Measurements from ENCODE around the gene NBAS.
"Not testable (repeated sequence)": the region's sequence is repeated elsewhere in the genome, so short reads cannot be mapped to it uniquely, and the experiment has no call there.

The NBAS gene

DNA sequence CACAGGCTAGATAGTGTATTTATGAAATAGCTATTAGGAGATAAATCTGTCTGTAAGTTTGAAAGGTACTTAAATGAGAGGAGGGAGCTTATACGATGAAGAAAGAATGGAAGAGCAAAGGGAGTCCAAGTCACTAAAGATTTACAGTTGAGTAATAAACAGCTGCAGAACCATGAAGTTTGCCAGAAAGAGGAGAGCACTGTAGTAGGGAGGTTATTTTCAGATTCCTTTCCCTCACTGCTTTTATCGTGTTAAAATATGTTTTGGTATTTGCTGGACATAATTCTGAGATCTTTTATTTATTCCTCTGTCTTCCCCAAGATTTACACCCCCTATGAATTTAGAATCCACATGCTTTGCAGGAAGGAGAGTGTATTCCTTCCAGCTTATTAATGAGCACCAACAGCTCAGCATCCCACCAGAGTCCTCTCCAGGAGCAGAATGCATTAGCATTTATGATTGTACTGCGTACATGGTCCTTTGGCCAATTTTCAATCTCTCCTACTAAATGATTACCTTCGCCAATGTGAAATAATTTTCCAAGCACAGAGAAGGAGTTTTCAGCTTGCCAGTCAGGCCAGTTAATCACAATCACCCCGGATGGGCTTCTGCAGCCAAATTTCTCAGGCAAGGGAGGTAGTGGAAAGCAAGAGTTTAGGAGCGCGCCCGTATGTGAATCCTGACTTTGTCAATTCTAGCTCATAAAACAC, 297.0 kb downstream of the NBAS start:
- Histone ChIP-seq H3K4me1 (ENCODE audit: insufficient read depth, low read length) (peaks cover 9% of the 10 kb centered on the region; the same call in 1 of the 2 replicates), H3K9ac (ENCODE audit: low read depth, low read length) (no peak overlapping the region), H3K36me3 (ENCODE audit: insufficient read depth, low read length) (no peaks in the 10 kb centered on the region), H3K9me3 (ENCODE audit: control insufficient read depth, insufficient read depth, low read length) (no peaks in the 10 kb centered on the region)

GRCh38 chr2:15262792-15263191, 298.3 kb downstream of the NBAS start:
- Histone ChIP-seq H3K9me3 (ENCODE audit: control insufficient read depth, insufficient read depth, low read length) (peaks cover 4% of the 10 kb centered on the region; the same call in 1 of the 2 replicates), H3K4me1 (ENCODE audit: insufficient read depth, low read length) (peaks cover 9% of the 10 kb centered on the region; the same call in 1 of the 2 replicates), H3K36me3 (ENCODE audit: insufficient read depth, low read length) (no peaks in the 10 kb centered on the region), H3K9ac (ENCODE audit: low read depth, low read length) (no peak overlapping the region)

GRCh38 chr2:15260835-15261234, 300.3 kb downstream of the NBAS start:
- H3K9me3 ChIP-seq (ENCODE audit: control insufficient read depth, insufficient read depth, low read length): peaks cover 10% of the 10 kb centered on the region; the same call in 1 of the 2 replicates
- no peaks in the 10 kb centered on the region for H3K36me3 ChIP-seq (ENCODE audit: insufficient read depth, low read length)
- peaks cover 9% of the 10 kb centered on the region; the same call in 1 of the 2 replicates for H3K4me1 ChIP-seq (ENCODE audit: insufficient read depth, low read length)
- no peak overlapping the region for H3K9ac ChIP-seq (ENCODE audit: low read depth, low read length)

DNA sequence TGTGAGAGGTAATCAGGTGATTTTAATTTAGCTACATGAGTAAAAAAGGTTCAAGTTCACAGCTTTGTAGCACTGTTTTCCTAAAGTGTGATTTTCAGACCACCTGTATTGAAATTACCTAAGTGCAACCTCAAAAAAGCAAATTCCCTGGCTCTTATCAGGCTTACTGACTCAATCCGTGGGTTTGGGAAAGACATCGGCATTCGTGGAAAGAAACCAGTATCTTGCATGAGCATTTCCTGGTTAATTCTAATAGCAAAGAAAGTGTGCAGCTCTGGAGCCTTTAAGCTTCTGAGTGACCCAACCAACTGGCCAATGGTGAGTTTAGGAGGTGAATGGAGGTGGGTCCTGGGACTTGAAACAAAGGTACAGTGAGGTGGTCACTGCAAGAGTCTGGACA, 300.9 kb downstream of the NBAS start:
- peaks cover 9% of the 10 kb centered on the region; the same call in 1 of the 2 replicates for H3K4me1 ChIP-seq (ENCODE audit: insufficient read depth, low read length)
- H3K36me3 ChIP-seq (ENCODE audit: insufficient read depth, low read length): no peaks in the 10 kb centered on the region
- no peak overlapping the region for H3K9ac ChIP-seq (ENCODE audit: low read depth, low read length)
- H3K9me3 ChIP-seq (ENCODE audit: control insufficient read depth, insufficient read depth, low read length): peaks cover 10% of the 10 kb centered on the region; the same call in 1 of the 2 replicates

GRCh38 chr2:15259356-15259756, 301.8 kb downstream of the NBAS start:
- Histone ChIP-seq H3K36me3 (ENCODE audit: insufficient read depth, low read length) (no peaks in the 10 kb centered on the region), H3K4me1 (ENCODE audit: insufficient read depth, low read length) (peaks cover 9% of the 10 kb centered on the region; the same call in 1 of the 2 replicates), H3K9ac (ENCODE audit: low read depth, low read length) (no peak overlapping the region), H3K9me3 (ENCODE audit: control insufficient read depth, insufficient read depth, low read length) (peaks cover 10% of the 10 kb centered on the region; the same call in 1 of the 2 replicates)

DNA sequence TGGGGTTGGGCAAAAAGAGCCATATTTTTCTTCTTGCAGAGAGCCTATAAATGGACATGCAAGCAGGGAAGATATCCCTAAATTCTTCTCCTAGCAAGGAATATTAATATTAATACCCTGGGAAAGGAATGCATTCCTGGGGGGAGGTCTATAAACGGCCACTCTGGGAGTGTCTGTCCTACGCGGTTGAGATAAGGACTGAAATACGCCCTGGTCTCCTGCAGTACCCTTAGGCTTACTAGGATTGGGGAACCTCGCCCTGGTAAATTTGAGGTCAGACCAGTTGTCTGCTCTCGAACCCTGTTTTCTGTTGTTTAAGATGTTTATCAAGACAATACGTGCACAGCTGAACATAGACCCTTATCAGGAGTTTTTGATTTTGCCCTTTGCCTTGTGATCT, 302.7 kb downstream of the NBAS start:
- H3K9ac ChIP-seq (ENCODE audit: low read depth, low read length); H3K4me1 ChIP-seq (ENCODE audit: insufficient read depth, low read length); H3K36me3 ChIP-seq (ENCODE audit: insufficient read depth, low read length): not testable (repeated sequence)
- H3K9me3 ChIP-seq (ENCODE audit: control insufficient read depth, insufficient read depth, low read length): peaks cover 10% of the 10 kb centered on the region; the same call in 1 of the 2 replicates

DNA sequence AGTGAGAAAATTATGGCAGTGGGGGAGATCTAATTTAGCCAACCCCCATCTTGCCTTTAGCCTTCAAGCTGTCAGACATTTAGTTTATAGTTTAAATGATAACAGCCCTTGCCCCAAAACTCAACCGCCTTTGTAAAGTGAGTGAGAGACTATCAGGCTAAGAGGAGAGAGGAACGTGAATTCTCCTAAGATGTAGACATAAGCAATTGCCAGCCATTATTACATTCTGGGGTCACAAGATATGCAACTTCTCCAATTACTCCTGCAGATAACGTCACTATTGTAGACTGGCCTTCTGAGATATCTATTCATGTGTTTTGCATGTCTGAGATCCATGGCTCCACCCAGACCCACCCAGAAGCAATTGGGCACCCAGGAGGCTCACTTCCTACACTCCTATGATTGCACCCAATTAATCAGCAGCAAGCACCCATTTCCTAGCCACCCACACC, 307.3 kb downstream of the NBAS start:
- Histone ChIP-seq H3K9ac (ENCODE audit: low read depth, low read length) (no peak overlapping the region), H3K4me1 (ENCODE audit: insufficient read depth, low read length) (no peaks in the 10 kb centered on the region), H3K9me3 (ENCODE audit: control insufficient read depth, insufficient read depth, low read length) (peaks cover 10% of the 10 kb centered on the region; the same call in 1 of the 2 replicates), H3K36me3 (ENCODE audit: insufficient read depth, low read length) (no peaks in the 10 kb centered on the region)

- Histone ChIP-seq H3K9me3 (ENCODE audit: control insufficient read depth, insufficient read depth, low read length) (peaks cover 6% of the 10 kb centered on the region; the same call in 1 of the 2 replicates), H3K9ac (ENCODE audit: low read depth, low read length) (no peak overlapping the region), H3K4me1 (ENCODE audit: insufficient read depth, low read length) (no peaks in the 10 kb centered on the region), H3K36me3 (ENCODE audit: insufficient read depth, low read length) (no peaks in the 10 kb centered on the region)
Observed at GRCh38 chr2:15253247-15253646, 307.9 kb downstream of the NBAS start.

GRCh38 chr2:15251753-15252152, 309.4 kb downstream of the NBAS start:
- H3K36me3 ChIP-seq (ENCODE audit: insufficient read depth, low read length): no peaks in the 10 kb centered on the region
- no peaks in the 10 kb centered on the region for H3K9me3 ChIP-seq (ENCODE audit: control insufficient read depth, insufficient read depth, low read length)
- H3K4me1 ChIP-seq (ENCODE audit: insufficient read depth, low read length): no peaks in the 10 kb centered on the region
- H3K9ac ChIP-seq (ENCODE audit: low read depth, low read length): no peak overlapping the region

- H3K9ac ChIP-seq (ENCODE audit: low read depth, low read length); H3K9me3 ChIP-seq (ENCODE audit: control insufficient read depth, insufficient read depth, low read length); H3K36me3 ChIP-seq (ENCODE audit: insufficient read depth, low read length); H3K4me1 ChIP-seq (ENCODE audit: insufficient read depth, low read length): not testable (repeated sequence)
Observed at GRCh38 chr2:15250946-15251345, 310.2 kb downstream of the NBAS start.

GRCh38 chr2:15246870-15247269, 314.3 kb downstream of the NBAS start:
- Histone ChIP-seq H3K9ac (ENCODE audit: low read depth, low read length) (no peak overlapping the region), H3K4me1 (ENCODE audit: insufficient read depth, low read length) (peaks cover 1% of the 10 kb centered on the region; the same call in 1 of the 2 replicates), H3K9me3 (ENCODE audit: control insufficient read depth, insufficient read depth, low read length) (no peaks in the 10 kb centered on the region), H3K36me3 (ENCODE audit: insufficient read depth, low read length) (no peaks in the 10 kb centered on the region)

DNA sequence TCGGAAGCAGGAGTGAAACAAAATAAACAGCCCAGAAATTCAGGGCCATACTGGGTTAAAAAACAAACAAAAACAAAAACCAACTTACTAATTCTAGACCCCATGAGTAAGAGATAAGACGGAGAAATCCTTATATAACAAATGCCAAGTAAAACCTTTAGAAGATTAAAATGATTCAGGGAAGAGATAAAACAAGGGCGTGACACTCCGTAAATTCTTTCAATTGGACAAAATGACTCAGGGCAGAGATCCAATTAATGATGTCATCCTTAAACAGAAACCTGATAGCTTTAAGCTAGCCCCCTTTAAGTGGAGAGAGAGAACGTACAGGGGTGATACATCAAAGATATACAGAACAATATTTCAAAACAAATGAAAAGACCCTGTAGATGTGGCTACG, 317.4 kb downstream of the NBAS start:
- peaks cover 4% of the 10 kb centered on the region; the same call in 1 of the 2 replicates for H3K4me1 ChIP-seq (ENCODE audit: insufficient read depth, low read length)
- no peaks in the 10 kb centered on the region for H3K36me3 ChIP-seq (ENCODE audit: insufficient read depth, low read length)
- no peak overlapping the region for H3K9ac ChIP-seq (ENCODE audit: low read depth, low read length)
- no peaks in the 10 kb centered on the region for H3K9me3 ChIP-seq (ENCODE audit: control insufficient read depth, insufficient read depth, low read length)

DNA sequence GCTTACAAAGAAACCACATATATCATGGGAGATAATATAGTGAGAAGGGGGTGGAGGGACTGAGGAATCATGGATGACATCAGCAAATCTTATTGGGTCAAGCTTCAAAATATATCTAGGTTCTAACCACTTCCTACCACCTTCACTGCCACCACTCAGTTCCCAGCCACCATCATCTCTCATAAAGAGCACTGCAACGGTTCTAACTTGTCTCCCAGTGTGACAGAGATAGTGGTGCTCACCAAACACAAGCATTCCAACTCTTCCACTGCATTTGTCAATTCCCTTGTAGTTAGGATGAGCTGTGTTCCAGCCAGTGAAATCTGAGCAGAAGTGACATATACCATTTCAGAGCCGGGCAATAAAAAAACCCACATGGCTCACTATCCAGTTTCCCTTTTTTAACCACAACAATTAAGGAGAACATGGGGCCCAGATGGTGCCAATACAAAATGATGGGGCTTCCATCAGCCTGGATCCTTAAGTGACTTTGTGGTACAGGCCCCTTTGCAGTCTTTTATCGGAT, 318.1 kb downstream of the NBAS start:
- Histone ChIP-seq H3K9ac (ENCODE audit: low read depth, low read length) (no peak overlapping the region), H3K9me3 (ENCODE audit: control insufficient read depth, insufficient read depth, low read length) (no peaks in the 10 kb centered on the region), H3K4me1 (ENCODE audit: insufficient read depth, low read length) (peaks cover 4% of the 10 kb centered on the region; the same call in 1 of the 2 replicates), H3K36me3 (ENCODE audit: insufficient read depth, low read length) (no peaks in the 10 kb centered on the region)

GRCh38 chr2:15241929-15242328, 319.2 kb downstream of the NBAS start:
- Histone ChIP-seq H3K36me3 (ENCODE audit: insufficient read depth, low read length) (no peaks in the 10 kb centered on the region), H3K9me3 (ENCODE audit: control insufficient read depth, insufficient read depth, low read length) (no peaks in the 10 kb centered on the region), H3K4me1 (ENCODE audit: insufficient read depth, low read length) (peaks cover 4% of the 10 kb centered on the region; the same call in 1 of the 2 replicates), H3K9ac (ENCODE audit: low read depth, low read length) (no peak overlapping the region)

- no peaks in the 10 kb centered on the region for H3K9me3 ChIP-seq (ENCODE audit: control insufficient read depth, insufficient read depth, low read length)
- H3K4me1 ChIP-seq (ENCODE audit: insufficient read depth, low read length): peaks cover 4% of the 10 kb centered on the region; the same call in 1 of the 2 replicates
- no peak overlapping the region for H3K9ac ChIP-seq (ENCODE audit: low read depth, low read length)
- no peaks in the 10 kb centered on the region for H3K36me3 ChIP-seq (ENCODE audit: insufficient read depth, low read length)
Observed at GRCh38 chr2:15241201-15241600, 319.9 kb downstream of the NBAS start.

Data from ES-I3 (cell line).